ENCODE measurements around the gene OR8B2. TPM values are rescaled to one million over a fixed set of nuclear protein-coding genes. Genes with fewer than 3 reads are reported as not detected.
"Not testable (repeated sequence)": the region's sequence is repeated elsewhere in the genome, so short reads cannot be mapped to it uniquely, and the experiment has no call there.

Gene OR8B2
- total RNA-seq: not detected

- DNase-seq (ENCODE audit: low read depth in 2 of 3, low spot score in 2 of 3): no peak
These were observed at the start of gene OR8B2 for GRCh38 chr11:124384399-124384798. OR8B2 (minus strand) TSS chr11:124384499; CDS start chr11:124383343, 1,156 bp downstream.

GRCh38 chr11:124429599-124429998, 45.3 kb upstream of the OR8B2 start:
- no peak for DNase-seq (ENCODE audit: low read depth in 2 of 3, low spot score in 2 of 3)

- DNase-seq (ENCODE audit: low read depth in 2 of 3, low spot score in 2 of 3): no peak
These were observed 40.2 kb upstream of the OR8B2 start, which contains the start of gene OR8B4 for GRCh38 chr11:124424384-124424921. OR8B4 (minus strand) TSS chr11:124424871; CDS start chr11:124424871, 0 bp downstream.

GRCh38 chr11:124421043-124421442, 36.7 kb upstream of the OR8B2 start:
- no peak for DNase-seq (ENCODE audit: low read depth in 2 of 3, low spot score in 2 of 3)

GRCh38 chr11:124415356-124415923, 31.1 kb upstream of the OR8B2 start:
- peak in 2 of 3 donors; percentile 19 to 69 for DNase-seq (ENCODE audit: low read depth in 2 of 3, low spot score in 2 of 3)

- DNase-seq (ENCODE audit: low read depth in 2 of 3, low spot score in 2 of 3): no peak
These were observed 25.6 kb upstream of the OR8B2 start for GRCh38 chr11:124409906-124410305.

GRCh38 chr11:124405581-124405980, 21.3 kb upstream of the OR8B2 start:
- no peak for DNase-seq (ENCODE audit: low read depth in 2 of 3, low spot score in 2 of 3)

GRCh38 chr11:124403186-124403585, 18.9 kb upstream of the OR8B2 start:
- DNase-seq (ENCODE audit: low read depth in 2 of 3, low spot score in 2 of 3): not testable (repeated sequence)

- peak in 2 of 3 donors; percentile 63 to 87 for DNase-seq (ENCODE audit: low read depth in 2 of 3, low spot score in 2 of 3)
These were observed 18.1 kb upstream of the OR8B2 start for GRCh38 chr11:124402326-124402922.

GRCh38 chr11:124398924-124399323, 14.6 kb upstream of the OR8B2 start, which contains the start of gene OR8B3:
OR8B3 (minus strand) TSS chr11:124399024; CDS start chr11:124397351, 1,673 bp downstream.
- DNase-seq (ENCODE audit: low read depth in 2 of 3, low spot score in 2 of 3): no peak

GRCh38 chr11:124396847-124397246, 12.5 kb upstream of the OR8B2 start:
- DNase-seq (ENCODE audit: low read depth in 2 of 3, low spot score in 2 of 3): not testable (repeated sequence)

GRCh38 chr11:124394408-124394807, 10.1 kb upstream of the OR8B2 start:
- DNase-seq (ENCODE audit: low read depth in 2 of 3, low spot score in 2 of 3): no peak

GRCh38 chr11:124382857-124383256, 1.4 kb downstream of the OR8B2 start:
- not testable (repeated sequence) for DNase-seq (ENCODE audit: low read depth in 2 of 3, low spot score in 2 of 3)

- no peak for DNase-seq (ENCODE audit: low read depth in 2 of 3, low spot score in 2 of 3)
These were observed 3.7 kb downstream of the OR8B2 start for GRCh38 chr11:124380585-124380984.

GRCh38 chr11:124376280-124376679, 8.0 kb downstream of the OR8B2 start:
- DNase-seq (ENCODE audit: low read depth in 2 of 3, low spot score in 2 of 3): no peak

- DNase-seq (ENCODE audit: low read depth in 2 of 3, low spot score in 2 of 3): no peak
These were observed 24.7 kb downstream of the OR8B2 start for GRCh38 chr11:124359566-124359965.

- no peak for DNase-seq (ENCODE audit: low read depth in 2 of 3, low spot score in 2 of 3)
These were observed 37.9 kb downstream of the OR8B2 start for GRCh38 chr11:124346311-124346955.

- DNase-seq (ENCODE audit: low read depth in 2 of 3, low spot score in 2 of 3): no peak
These were observed 40.0 kb downstream of the OR8B2 start for GRCh38 chr11:124344346-124344745.

- DNase-seq (ENCODE audit: low read depth in 2 of 3, low spot score in 2 of 3): no peak
These were observed 44.2 kb downstream of the OR8B2 start for GRCh38 chr11:124340142-124340447.

- DNase-seq (ENCODE audit: low read depth in 2 of 3, low spot score in 2 of 3): peak in 2 of 3 donors; percentile 0 to 33
These were observed 44.7 kb downstream of the OR8B2 start for GRCh38 chr11:124339396-124340141.

All from hematopoietic multipotent progenitor cell (in vitro differentiated cells).